ENCODE data around the gene PLEKHM3.

- no peak for TF ChIP-seq POLR2AphosphoS5 (IDR thresholded peaks at IDR 0.05; ENCODE audit: low read depth, low read length)
- TF ChIP-seq POLR2A (IDR thresholded peaks at IDR 0.05; ENCODE audit: low read depth, low read length), result no peak
- no peak for TF ChIP-seq SPI1 (IDR thresholded peaks at IDR 0.05; ENCODE audit: low read depth, low read length)
These were observed 90.0 kb downstream of the PLEKHM3 start for GRCh38 chr2:207935121-207935990.

All from GM12891 (cell line).